SK-N-SH (cell line): ENCODE data around the gene KIAA0513.

Experiments used
- CTCF ChIP-seq: fragments of 200-600 bp; sonication (generic); IDR thresholded peaks from 2 replicates; pipeline ENCODE4 v1.6.1; 2017; ENCODE audit warnings: antibody characterized with exemption, mild to moderate bottlenecking, moderate library complexity
- EP300 ChIP-seq, 2 experiments: IDR thresholded peaks; 2 replicates each; pipeline versions ENCODE4 v1.4.0 to v1.6.1; 2012; ENCODE audit warnings: borderline replicate concordance in 1 of 2, low read depth in 1 of 2, low read length in 1 of 2
- EZH2phosphoT487 ChIP-seq: fragments of 200-600 bp; sonication (generic); IDR thresholded peaks from 2 replicates; pipeline ENCODE4 v1.6.1; 2017; ENCODE audit warnings: low read depth, mixed run types, mild to moderate bottlenecking, antibody characterized with exemption, moderate library complexity, borderline replicate concordance
- MAX ChIP-seq: IDR thresholded peaks from 2 replicates; pipeline ENCODE4 v1.4.0; 2012; ENCODE audit warnings: low read depth

GRCh38 chr16:85033171-85033570 is 5.6 kb downstream of the KIAA0513 start:
- no peak for TF ChIP-seq EZH2phosphoT487
- TF ChIP-seq MAX = no peak
- no peak for TF ChIP-seq CTCF
- TF ChIP-seq EP300 (IDR thresholded peaks at IDR 0.05; ENCODE audit: borderline replicate concordance in 1 of 2, low read depth in 1 of 2, low read length in 1 of 2) = no peak
